ENCODE results near the gene CAMK2G.

The CAMK2G gene

GRCh38 chr10:73771722-73772280 is 102.6 kb downstream of the CAMK2G start:
- in situ Hi-C loops (cut with HindIII; ENCODE audit: low sequenced_read_pairs) = no loop called here
- no peak for TF ChIP-seq CTCF (IDR thresholded peaks at IDR 0.05; ENCODE audit: low read depth, low read length, missing control alignments)
- H3K4me3 ChIP-seq (ENCODE audit: low read depth, low read length) = peak overlapping the region; percentile 78
- DNase-seq (ENCODE audit: low read depth) = peak; percentile 49

GRCh38 chr10:73769396-73769795 is 105.0 kb downstream of the CAMK2G start:
- no peak for DNase-seq (ENCODE audit: low read depth)

GRCh38 chr10:73768881-73769280 is 105.5 kb downstream of the CAMK2G start:
- no peak for DNase-seq (ENCODE audit: low read depth)
- H3K4me3 ChIP-seq (ENCODE audit: low read depth, low read length) = no peak overlapping the region
- TF ChIP-seq CTCF (IDR thresholded peaks at IDR 0.05; ENCODE audit: low read depth, low read length, missing control alignments) = no peak
- in situ Hi-C loops (cut with HindIII; ENCODE audit: low sequenced_read_pairs) = no loop called here

More at GRCh38 chr10:73769396-73769795, 105.0 kb downstream of the CAMK2G start:
- no peak for TF ChIP-seq CTCF (IDR thresholded peaks at IDR 0.05; ENCODE audit: low read depth, low read length, missing control alignments)
- no peak overlapping the region for H3K4me3 ChIP-seq (ENCODE audit: low read depth, low read length)
- in situ Hi-C loops (cut with HindIII; ENCODE audit: low sequenced_read_pairs) = no loop called here

GRCh38 chr10:73765066-73765465 is 109.3 kb downstream of the CAMK2G start:
- no peak overlapping the region for H3K4me3 ChIP-seq (ENCODE audit: low read depth, low read length)
- TF ChIP-seq CTCF (IDR thresholded peaks at IDR 0.05; ENCODE audit: low read depth, low read length, missing control alignments) = no peak
- DNase-seq (ENCODE audit: low read depth) = no peak
- in situ Hi-C loops (cut with HindIII; ENCODE audit: low sequenced_read_pairs) = no loop called here

- TF ChIP-seq CTCF (IDR thresholded peaks at IDR 0.05; ENCODE audit: low read depth, low read length, missing control alignments) = no peak
- in situ Hi-C loops (cut with HindIII; ENCODE audit: low sequenced_read_pairs) = no loop called here
- DNase-seq (ENCODE audit: low read depth) = no peak
Measured at GRCh38 chr10:73763343-73763742, 111.0 kb downstream of the CAMK2G start.

GRCh38 chr10:73762915-73763314 is 111.4 kb downstream of the CAMK2G start:
- in situ Hi-C loops (cut with HindIII; ENCODE audit: low sequenced_read_pairs) = no loop called here
- H3K4me3 ChIP-seq (ENCODE audit: low read depth, low read length) = no peak overlapping the region
- no peak for TF ChIP-seq CTCF (IDR thresholded peaks at IDR 0.05; ENCODE audit: low read depth, low read length, missing control alignments)
- DNase-seq (ENCODE audit: low read depth) = no peak

More at GRCh38 chr10:73763343-73763742, 111.0 kb downstream of the CAMK2G start:
- H3K4me3 ChIP-seq (ENCODE audit: low read depth, low read length) = no peak overlapping the region
